ENCODE measurements around the gene LMBR1L. TPM values are rescaled to one million over a fixed set of nuclear protein-coding genes. Genes with fewer than 3 reads are reported as not detected.

LMBR1L gene
- total RNA-seq, 1 experiment from 2014 or later: 47.2 TPM

- no peaks in the 10 kb centered on the region for H3K36me3 ChIP-seq (ENCODE audit: insufficient read depth, low read length, poor library complexity, severe bottlenecking)
- no TSS peak for BruUV-seq (replicated peaks)
- H3K27ac ChIP-seq (ENCODE audit: low read depth, low read length, poor library complexity, severe bottlenecking): no peak overlapping the region
- no peak for DNase-seq (ENCODE audit: low spot score)
- CTCF ChIA-PET: interaction anchor here (0.6 to 1.3 kb wide), 2 partner anchors 95 to 163 kb away, joined by 3 to 6 read pairs; no protein-coding TSS in a partner anchor
- no peaks in the 10 kb centered on the region for H3K9me3 ChIP-seq (ENCODE audit: low read depth, low read length, poor library complexity, severe bottlenecking)
- peaks cover 68% of the 10 kb centered on the region for H3K27me3 ChIP-seq (replicated peaks; ENCODE audit: insufficient read depth, low read depth, low read length, poor library complexity)
- POLR2A ChIA-PET (ENCODE audit: low non-redundant PET): no interaction called here
- intact Hi-C loops (cut with micrococcal nuclease; ENCODE audit: unreplicated experiment): no loop called here
- peaks cover 9% of the 10 kb centered on the region for H3K4me1 ChIP-seq (ENCODE audit: insufficient read depth, low read length, poor library complexity, severe bottlenecking)
- H3K4me3 ChIP-seq (ENCODE audit: low read depth, low read length, poor library complexity, severe bottlenecking): no peak overlapping the region
- TF ChIP-seq, protein P1, sequence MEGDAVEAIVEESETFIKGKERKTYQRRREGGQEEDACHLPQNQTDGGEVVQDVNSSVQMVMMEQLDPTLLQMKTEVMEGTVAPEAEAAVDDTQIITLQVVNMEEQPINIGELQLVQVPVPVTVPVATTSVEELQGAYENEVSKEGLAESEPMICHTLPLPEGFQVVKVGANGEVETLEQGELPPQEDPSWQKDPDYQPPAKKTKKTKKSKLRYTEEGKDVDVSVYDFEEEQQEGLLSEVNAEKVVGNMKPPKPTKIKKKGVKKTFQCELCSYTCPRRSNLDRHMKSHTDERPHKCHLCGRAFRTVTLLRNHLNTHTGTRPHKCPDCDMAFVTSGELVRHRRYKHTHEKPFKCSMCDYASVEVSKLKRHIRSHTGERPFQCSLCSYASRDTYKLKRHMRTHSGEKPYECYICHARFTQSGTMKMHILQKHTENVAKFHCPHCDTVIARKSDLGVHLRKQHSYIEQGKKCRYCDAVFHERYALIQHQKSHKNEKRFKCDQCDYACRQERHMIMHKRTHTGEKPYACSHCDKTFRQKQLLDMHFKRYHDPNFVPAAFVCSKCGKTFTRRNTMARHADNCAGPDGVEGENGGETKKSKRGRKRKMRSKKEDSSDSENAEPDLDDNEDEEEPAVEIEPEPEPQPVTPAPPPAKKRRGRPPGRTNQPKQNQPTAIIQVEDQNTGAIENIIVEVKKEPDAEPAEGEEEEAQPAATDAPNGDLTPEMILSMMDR (conservative IDR thresholded peaks at IDR 0.05; ENCODE audit: low read depth, low read length): no peak
- TF ChIP-seq EZH2 (IDR thresholded peaks at IDR 0.05; ENCODE audit: borderline replicate concordance, low read depth, low read length, poor library complexity, severe bottlenecking): no peak
Measured at GRCh38 chr12:49091836-49092085, 18.9 kb downstream of the LMBR1L start.

DNA sequence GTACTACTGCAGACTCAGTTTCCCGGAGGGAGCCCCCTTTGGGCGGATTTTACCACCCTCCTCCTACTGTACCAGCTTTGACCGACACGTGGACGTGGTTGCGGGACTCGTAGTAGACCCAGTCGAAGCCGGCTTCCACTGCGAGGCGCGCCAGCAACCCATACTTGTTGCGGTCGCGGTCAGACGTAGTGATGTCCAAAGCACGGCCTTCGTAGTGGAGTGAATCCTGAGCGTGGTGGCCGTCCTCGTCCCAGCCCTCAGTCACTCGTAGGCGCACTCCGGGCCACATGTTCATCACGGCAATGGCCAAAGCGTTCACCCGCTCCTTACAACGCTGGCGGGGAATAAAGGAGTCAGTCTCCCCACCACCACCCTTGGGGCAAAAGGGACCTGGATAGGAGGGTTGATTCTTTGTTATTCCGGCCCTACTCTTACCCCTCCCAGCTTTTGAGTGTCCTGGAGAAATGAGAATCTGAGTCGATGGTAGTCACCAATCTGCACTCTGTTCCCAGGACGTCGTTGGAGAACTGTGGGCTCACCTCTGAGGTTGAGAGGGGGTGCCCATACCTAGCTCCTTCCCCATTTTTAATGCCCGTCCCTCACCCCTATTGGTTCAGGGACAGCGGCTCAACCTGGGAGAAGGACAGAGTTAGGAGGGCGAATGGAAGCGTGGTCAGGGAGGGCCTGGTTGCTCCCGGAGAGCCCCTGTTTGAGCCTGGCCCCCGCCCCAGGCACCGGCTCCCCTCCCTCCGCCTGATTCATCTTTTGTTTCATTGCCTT is 19.4 kb downstream of the LMBR1L start:
- Histone ChIP-seq H3K4me3 (ENCODE audit: low read depth, low read length, poor library complexity, severe bottlenecking) (no peak overlapping the region), H3K9me3 (ENCODE audit: low read depth, low read length, poor library complexity, severe bottlenecking) (no peaks in the 10 kb centered on the region), H3K27ac (ENCODE audit: low read depth, low read length, poor library complexity, severe bottlenecking) (no peak overlapping the region), H3K27me3 (replicated peaks; ENCODE audit: insufficient read depth, low read depth, low read length, poor library complexity) (peaks cover 68% of the 10 kb centered on the region), H3K4me1 (ENCODE audit: insufficient read depth, low read length, poor library complexity, severe bottlenecking) (peaks cover 9% of the 10 kb centered on the region), H3K36me3 (ENCODE audit: insufficient read depth, low read length, poor library complexity, severe bottlenecking) (no peaks in the 10 kb centered on the region)
- CTCF ChIA-PET: interaction anchor here (0.6 kb wide), 1 partner anchor 163 kb away, joined by 3 read pairs; no protein-coding TSS in a partner anchor
- no TSS peak for BruUV-seq (replicated peaks)
- no peak for DNase-seq (ENCODE audit: low spot score)
- intact Hi-C loops (cut with micrococcal nuclease; ENCODE audit: unreplicated experiment): no loop called here
- POLR2A ChIA-PET (ENCODE audit: low non-redundant PET): no interaction called here
- no peak for TF ChIP-seq EZH2 (IDR thresholded peaks at IDR 0.05; ENCODE audit: borderline replicate concordance, low read depth, low read length, poor library complexity, severe bottlenecking)
- TF ChIP-seq, protein P1 (conservative IDR thresholded peaks at IDR 0.05; ENCODE audit: low read depth, low read length): no peak

DNA sequence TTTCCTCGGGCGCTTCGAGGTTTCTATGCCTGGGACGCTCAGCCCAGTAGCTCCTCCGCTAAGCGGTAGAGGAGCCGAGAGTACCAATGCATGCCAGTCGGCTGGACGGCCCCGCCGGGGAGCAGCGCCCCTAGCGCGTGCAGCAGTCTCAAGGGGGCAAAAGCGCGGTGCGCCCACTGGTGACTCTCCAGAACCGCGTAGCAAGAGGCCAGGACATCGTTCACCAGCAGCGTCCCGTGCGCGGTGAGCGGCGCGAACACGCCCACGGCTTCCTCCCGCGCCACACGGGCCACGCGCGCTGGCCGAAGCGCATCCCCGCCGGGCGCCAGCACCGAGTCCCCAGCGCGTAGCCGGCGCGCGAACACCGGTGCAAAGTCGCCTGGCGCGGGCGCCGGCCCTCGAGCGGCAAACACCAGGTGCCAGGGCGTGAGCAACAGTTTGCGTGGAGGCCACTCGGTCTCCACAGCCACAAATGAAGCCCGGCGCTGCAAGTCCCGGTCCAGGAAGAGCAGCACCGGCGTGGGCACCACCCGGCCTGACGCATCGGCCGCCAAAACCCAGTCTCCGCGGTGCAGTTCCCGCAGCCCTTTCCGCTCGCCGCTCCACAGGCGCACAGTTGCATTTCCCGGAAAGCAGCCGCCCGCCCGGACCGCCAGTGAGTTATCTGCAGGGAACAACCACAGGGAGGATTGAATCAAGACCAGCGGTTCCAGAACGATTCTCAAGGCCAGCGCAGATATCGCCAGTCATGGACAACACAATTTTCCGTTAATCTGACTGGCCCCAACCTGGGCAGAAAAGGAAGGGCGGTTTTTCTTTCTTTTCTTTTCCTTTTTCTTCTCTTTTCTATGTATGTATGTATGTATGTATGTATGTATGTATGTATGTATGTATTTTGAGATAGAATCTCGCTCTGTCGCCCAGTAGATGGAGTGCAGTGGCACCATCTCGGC is 20.6 kb downstream of the LMBR1L start:
- intact Hi-C loops (cut with micrococcal nuclease; ENCODE audit: unreplicated experiment): loop anchor here (2.0 kb wide), 1 partner anchor 31 kb away; no protein-coding TSS in a partner anchor
- peaks cover 65% of the 10 kb centered on the region for H3K27me3 ChIP-seq (replicated peaks; ENCODE audit: insufficient read depth, low read depth, low read length, poor library complexity)
- peak; percentile 55 for DNase-seq (ENCODE audit: low spot score)
- H3K4me3 ChIP-seq (ENCODE audit: low read depth, low read length, poor library complexity, severe bottlenecking): peak overlapping the region; percentile 43
- H3K36me3 ChIP-seq (ENCODE audit: insufficient read depth, low read length, poor library complexity, severe bottlenecking): no peaks in the 10 kb centered on the region
- H3K27ac ChIP-seq (ENCODE audit: low read depth, low read length, poor library complexity, severe bottlenecking): no peak overlapping the region
- H3K9me3 ChIP-seq (ENCODE audit: low read depth, low read length, poor library complexity, severe bottlenecking): no peaks in the 10 kb centered on the region
- ChIA-PET CTCF (interaction anchor here (1.0 to 2.7 kb wide), 4 partner anchors 8 to 145 kb away, joined by 3 to 25 read pairs (median 8); no protein-coding TSS in a partner anchor), POLR2A (ENCODE audit: low non-redundant PET) (interaction anchor here (0.6 kb wide), 1 partner anchor 16 kb away, joined by 3 read pairs; no protein-coding TSS in a partner anchor)
- H3K4me1 ChIP-seq (ENCODE audit: insufficient read depth, low read length, poor library complexity, severe bottlenecking): peaks cover 9% of the 10 kb centered on the region
- TF ChIP-seq, protein P1 (conservative IDR thresholded peaks at IDR 0.05; ENCODE audit: low read depth, low read length): peak; percentile 57
- peak; percentile 70 for TF ChIP-seq EZH2 (IDR thresholded peaks at IDR 0.05; ENCODE audit: borderline replicate concordance, low read depth, low read length, poor library complexity, severe bottlenecking)
- no TSS peak for BruUV-seq (replicated peaks)

Measured in A673 (cell line).